HCT116 (cell line): ENCODE results near the gene NFIX. TPM values are rescaled to one million over a fixed set of nuclear protein-coding genes. Genes with fewer than 3 reads are reported as not detected.

Experiments used
- ATAC-seq: fragments of 200-7000 bp; cut with Tn5 transposase; 2 replicates; pipeline ENCODE4 v1.9.1; 2020; ENCODE audit warnings: mild to moderate bottlenecking, moderate library complexity
- BruUV-seq: library from RNA; stranded (reverse); fragments of 400-500 nt; replicated peaks from 2 replicates; lab custom pipeline; 2021; lab: Mats Ljungman, UMichigan
- CTCF ChIA-PET: fragments of 300-600 bp; sonication (Branson Sonifier 250); formaldehyde crosslinking; loops from one replicate; lab custom pipeline; 2021; ENCODE audit warnings: antibody characterized with exemption; lab: Charles Lee
- POLR2A ChIA-PET: fragments of 300-600, 350-600 bp; sonication (Branson Sonifier 250); formaldehyde crosslinking; loops from one replicate; lab custom pipeline; 2021; ENCODE audit warnings: antibody characterized with exemption; lab: Charles Lee
- RAD21 ChIA-PET, 2 experiments: fragments of 300-600 bp; sonication (Branson Sonifier 250); formaldehyde crosslinking; loops; one replicate each; lab custom pipeline; 2023; ENCODE audit warnings: low total read pairs in 2 of 2; ENCODE audit not compliant: uncharacterized antibody in 2 of 2, unreplicated experiment in 2 of 2, low non-redundant PET in 1 of 2; lab: Charles Lee
- DNase-seq: peaks from one replicate; pipeline ENCODE4 v3.0.0-alpha.2; 2010; ENCODE audit warnings: low read depth, low spot score
- H2AFZ ChIP-seq: fragments of 200-600 bp; shearing (Covaris generic), sonication (generic); 2 replicates; pipeline ENCODE4 v1.6.1; 2017; ENCODE audit warnings: low read depth, mixed run types, mixed read lengths, antibody characterized with exemption, low read length; ENCODE audit not compliant: poor library complexity, severe bottlenecking
- H3K27ac ChIP-seq: 2 replicates; pipeline ENCODE4 v1.5.1; 2012; ENCODE audit warnings: low read depth, low read length
- H3K27me3 ChIP-seq: fragments of 200-600 bp; sonication (generic); 2 replicates; pipeline ENCODE4 v1.6.1; 2016; ENCODE audit warnings: mixed run types, low read length, mixed read lengths; ENCODE audit not compliant: insufficient read depth
- H3K36me3 ChIP-seq, 2 experiments: fragments of 200-500 bp in 1 of 2; fragments of 200-600 bp in 1 of 2; sonication (Bioruptor generic) in 1 of 2; sonication (generic) in 1 of 2; 2 replicates each; pipeline versions ENCODE4 v1.5.1 to v1.6.1; 2014 to 2016; ENCODE audit warnings: low read length in 2 of 2, inconsistent platforms in 1 of 2, mixed read lengths in 1 of 2, mixed run types in 1 of 2; ENCODE audit not compliant: insufficient read depth in 2 of 2, control insufficient read depth in 1 of 2
- H3K4me1 ChIP-seq, 2 experiments: fragments of 200-600 bp in 1 of 2; sonication (generic) in 1 of 2; 2 replicates each; pipeline versions ENCODE4 v1.5.1 to v1.6.1; 2012 to 2017; ENCODE audit warnings: low read length in 2 of 2, inconsistent platforms in 1 of 2, mild to moderate bottlenecking in 1 of 2, mixed read lengths in 1 of 2, mixed run types in 1 of 2, moderate library complexity in 1 of 2; ENCODE audit not compliant: insufficient read depth in 2 of 2, control insufficient read depth in 1 of 2
- H3K4me2 ChIP-seq: fragments of 200-600 bp; sonication (generic); 2 replicates; pipeline ENCODE4 v1.6.1; 2017; ENCODE audit warnings: mixed run types, low read length, mixed read lengths
- H3K4me3 ChIP-seq, 2 experiments: fragments of 200-600 bp in 1 of 2; sonication (generic) in 1 of 2; replicated peaks in 1 of 2; 2 replicates each; pipeline ENCODE4 v1.5.1; 2011 to 2016; ENCODE audit warnings: low read length in 2 of 2, control low read depth in 1 of 2, low read depth in 1 of 2, mild to moderate bottlenecking in 1 of 2, mixed read lengths in 1 of 2, mixed run types in 1 of 2
- H3K79me2 ChIP-seq: fragments of 200-600 bp; sonication (generic); 2 replicates; pipeline ENCODE4 v1.6.1; 2017; ENCODE audit warnings: mild to moderate bottlenecking, mixed run types, low read length, moderate library complexity, mixed read lengths; ENCODE audit not compliant: insufficient read depth
- H3K9ac ChIP-seq: fragments of 200-600 bp; sonication (generic); 2 replicates; pipeline ENCODE4 v1.6.1; 2016; ENCODE audit warnings: low read length, mixed read lengths
- H3K9me2 ChIP-seq: fragments of 200-600 bp; sonication (generic), shearing (Covaris generic); 2 replicates; pipeline ENCODE4 v1.6.1; 2017; ENCODE audit warnings: mixed run types, mild to moderate bottlenecking, moderate library complexity; ENCODE audit not compliant: insufficient read depth
- H3K9me3 ChIP-seq, 2 experiments: fragments of 200-500 bp in 1 of 2; fragments of 200-600 bp in 1 of 2; sonication (Bioruptor generic) in 1 of 2; sonication (generic) in 1 of 2; 2 replicates each; pipeline ENCODE4 v1.6.1; 2014 to 2017; ENCODE audit warnings: low read length in 2 of 2, mixed read lengths in 2 of 2, inconsistent platforms in 1 of 2, low read depth in 1 of 2, mild to moderate bottlenecking in 1 of 2, mixed run types in 1 of 2, moderate library complexity in 1 of 2; ENCODE audit not compliant: control insufficient read depth in 1 of 2, insufficient read depth in 1 of 2
- H4K20me1 ChIP-seq: fragments of 200-600 bp; sonication (generic), shearing (Covaris generic); 2 replicates; pipeline ENCODE4 v1.6.1; 2017; ENCODE audit warnings: mixed run types, mild to moderate bottlenecking, moderate library complexity; ENCODE audit not compliant: insufficient read depth
- ATF3 ChIP-seq: IDR thresholded peaks from 2 replicates; pipeline ENCODE4 v1.6.1; 2012
- CBX3 ChIP-seq: IDR thresholded peaks from 2 replicates; pipeline ENCODE4 v1.6.1; 2012; ENCODE audit warnings: low read depth
- CTCF ChIP-seq, 3 experiments: fragments of 200-600 bp in 1 of 3; sonication (generic) in 1 of 3; IDR thresholded peaks in 2 of 3; conservative IDR thresholded peaks in 1 of 3; 2 replicates each; pipeline ENCODE4 v1.5.1; 2012 to 2017; ENCODE audit warnings: low read depth in 2 of 3, low read length in 2 of 3, antibody characterized with exemption in 1 of 3, borderline replicate concordance in 1 of 3, control low read depth in 1 of 3, mild to moderate bottlenecking in 1 of 3, mixed read lengths in 1 of 3, mixed run types in 1 of 3, moderate library complexity in 1 of 3; ENCODE audit not compliant: insufficient read depth in 1 of 3
- EGR1 ChIP-seq: IDR thresholded peaks from 2 replicates; pipeline ENCODE4 v1.6.1; 2012; ENCODE audit warnings: low read depth
- ELF1 ChIP-seq: IDR thresholded peaks from 2 replicates; pipeline ENCODE4 v1.6.1; 2012; ENCODE audit warnings: low read depth, borderline replicate concordance
- EZH2 ChIP-seq: fragments of 200-600 bp; sonication (generic); IDR thresholded peaks from 2 replicates; pipeline ENCODE4 v1.6.1; 2017; ENCODE audit warnings: antibody characterized with exemption, mixed run types
- EZH2phosphoT487 ChIP-seq: fragments of 200-600 bp; IDR thresholded peaks from 2 replicates; pipeline ENCODE4 v1.6.1; 2018; ENCODE audit warnings: antibody characterized with exemption, borderline replicate concordance
- FOSL1 ChIP-seq: IDR thresholded peaks from 2 replicates; pipeline ENCODE4 v1.6.1; 2012; ENCODE audit warnings: low read depth
- MAX ChIP-seq: IDR thresholded peaks from 2 replicates; pipeline ENCODE4 v1.6.1; 2012
- POLR2A ChIP-seq: IDR thresholded peaks from 2 replicates; pipeline ENCODE4 v1.7.0; 2011; ENCODE audit warnings: borderline replicate concordance; ENCODE audit not compliant: insufficient read depth, insufficient read length; ENCODE audit errors: extremely low read depth
- POLR2AphosphoS5 ChIP-seq: IDR thresholded peaks from 2 replicates; pipeline ENCODE4 v1.6.1; 2011; ENCODE audit warnings: mild to moderate bottlenecking, low read depth, low read length, moderate library complexity
- RAD21 ChIP-seq: IDR thresholded peaks from 2 replicates; pipeline ENCODE4 v1.6.1; 2012; ENCODE audit warnings: low read depth, mild to moderate bottlenecking
- REST ChIP-seq: IDR thresholded peaks from 2 replicates; pipeline ENCODE4 v1.6.1; 2012; ENCODE audit warnings: low read depth
- SIN3A ChIP-seq: IDR thresholded peaks from 2 replicates; pipeline ENCODE4 v1.6.1; 2012; ENCODE audit warnings: low read depth
- SP1 ChIP-seq: IDR thresholded peaks from 2 replicates; pipeline ENCODE4 v1.6.1; 2012; ENCODE audit warnings: low read depth
- SRF ChIP-seq: IDR thresholded peaks from 2 replicates; pipeline ENCODE4 v1.6.1; 2012; ENCODE audit warnings: low read depth
- TCF7L2 ChIP-seq: IDR thresholded peaks from 2 replicates; pipeline ENCODE4 v1.7.0; 2011; ENCODE audit warnings: borderline replicate concordance, inconsistent platforms; ENCODE audit not compliant: insufficient read depth, insufficient read length; ENCODE audit errors: extremely low read depth
- YY1 ChIP-seq: IDR thresholded peaks from 2 replicates; pipeline ENCODE4 v1.6.1; 2011; ENCODE audit warnings: low read length, low read depth, moderate library complexity, mild to moderate bottlenecking; ENCODE audit not compliant: insufficient replicate concordance; ENCODE audit errors: extremely low read depth
- ZNF274 ChIP-seq: fragments of 200-500 bp; sonication (Bioruptor generic); IDR thresholded peaks from 2 replicates; pipeline ENCODE4 v1.6.1; 2014; ENCODE audit warnings: mild to moderate bottlenecking, low read depth, low read length, inconsistent platforms
- intact Hi-C: fragments of 100-400 bp; cut with micrococcal nuclease; formaldehyde crosslinking; loops from 2 replicates; pipeline ENCODE4 v1.10.0; 2022
- total RNA-seq: library from RNA; stranded (reverse); gene quantifications from one replicate; pipeline ENCODE4 v1.2.1, GENCODE V29; 2021; ENCODE audit not compliant: unreplicated experiment

The NFIX gene
- total RNA-seq, 1 experiment from 2014 or later = 34.8 TPM

- Histone ChIP-seq H3K27ac (no peak overlapping the region), H3K27me3 (no peaks in the 10 kb centered on the region), H3K9me3 (no peaks in the 10 kb centered on the region), H3K4me2 (no peak overlapping the region), H3K36me3 (no peaks in the 10 kb centered on the region), H2AFZ (no peak overlapping the region), H4K20me1 (no peaks in the 10 kb centered on the region; the same call in 1 of the 2 replicates), H3K9ac (no peak overlapping the region), H3K9me2 (no peaks in the 10 kb centered on the region), H3K4me3 (no peak overlapping the region), H3K79me2 (no peaks in the 10 kb centered on the region), H3K4me1 (peaks cover 16 to 23% of the 10 kb centered on the region in 2 experiments)
- ATAC-seq (no peak), DNase-seq (no peak)
- TF ChIP-seq ELF1 (no peak), REST (no peak), FOSL1 (no peak), EZH2 (no peak), RAD21 (no peak), SRF (no peak), YY1 (no peak), SIN3A (no peak), MAX (no peak), POLR2AphosphoS5 (no peak), TCF7L2 (no peak), ATF3 (no peak), POLR2A (no peak), SP1 (no peak), CBX3 (no peak), EGR1 (no peak), ZNF274 (no peak), CTCF (IDR thresholded peaks at IDR 0.05 in 2 of 3, conservative IDR thresholded peaks at IDR 0.05 in 1 of 3; ENCODE audit: borderline replicate concordance in 1 of 3, insufficient read depth in 1 of 3, low read depth in 2 of 3, low read length in 2 of 3) (no peak), EZH2phosphoT487 (no peak)
- ChIA-PET POLR2A (interaction anchor here (0.8 kb wide), 1 partner anchor 49 kb away, joined by 5 read pairs; no protein-coding TSS in a partner anchor), CTCF (no interaction called here), RAD21 (interaction anchor here in 1 of 2 experiments (0.5 kb wide), 1 partner anchor 48 kb away, joined by 4 read pairs; no protein-coding TSS in a partner anchor)
- intact Hi-C loops = no loop called here
- no TSS peak for BruUV-seq
These were observed 16.5 kb downstream of the NFIX start for GRCh38 chr19:13011653-13012389.
